ENCODE measurements around the gene DIP2C.

The DIP2C gene

DNA sequence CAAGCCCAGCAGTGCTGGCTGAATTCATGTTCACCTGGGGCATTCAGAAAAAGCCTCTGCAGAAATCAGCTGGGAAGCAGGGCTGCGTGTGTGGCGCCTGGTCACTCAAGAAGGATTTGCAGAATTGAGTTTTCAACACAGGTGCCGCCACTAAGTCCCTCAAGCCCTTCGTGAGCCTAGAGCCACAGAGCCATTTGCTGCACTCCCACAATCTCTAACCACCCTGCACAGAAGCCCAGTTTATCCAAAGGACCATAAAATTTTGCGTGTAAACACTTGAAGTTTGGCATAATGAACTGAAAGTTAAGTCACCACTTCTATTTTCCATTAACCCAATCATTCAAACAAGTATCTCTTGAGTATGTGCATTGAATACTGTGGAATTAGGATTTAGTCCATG lies 136.2 kb downstream of the DIP2C start:
- no peak for DNase-seq (ENCODE audit: low spot score)

DNA sequence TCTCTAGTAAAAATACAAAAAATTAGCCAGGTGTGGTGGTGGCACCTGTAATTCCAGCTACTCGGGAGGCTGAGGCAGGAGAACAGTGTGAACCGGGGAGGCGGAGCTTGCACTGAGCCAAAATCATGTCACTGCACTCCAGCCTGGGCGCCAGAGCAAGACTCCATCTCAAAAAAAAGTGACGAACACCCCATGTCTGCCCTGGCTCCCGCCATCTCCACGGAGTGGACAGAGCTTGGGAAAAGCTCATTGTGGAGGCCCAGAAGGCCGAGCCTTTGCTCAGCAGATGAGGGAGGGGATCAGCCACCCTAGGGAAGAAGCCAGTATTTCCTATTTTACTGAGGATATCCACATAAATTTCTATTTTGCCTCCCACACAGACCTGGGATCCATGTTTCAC lies 136.8 kb downstream of the DIP2C start:
- no peak for DNase-seq (ENCODE audit: low spot score)

DNA sequence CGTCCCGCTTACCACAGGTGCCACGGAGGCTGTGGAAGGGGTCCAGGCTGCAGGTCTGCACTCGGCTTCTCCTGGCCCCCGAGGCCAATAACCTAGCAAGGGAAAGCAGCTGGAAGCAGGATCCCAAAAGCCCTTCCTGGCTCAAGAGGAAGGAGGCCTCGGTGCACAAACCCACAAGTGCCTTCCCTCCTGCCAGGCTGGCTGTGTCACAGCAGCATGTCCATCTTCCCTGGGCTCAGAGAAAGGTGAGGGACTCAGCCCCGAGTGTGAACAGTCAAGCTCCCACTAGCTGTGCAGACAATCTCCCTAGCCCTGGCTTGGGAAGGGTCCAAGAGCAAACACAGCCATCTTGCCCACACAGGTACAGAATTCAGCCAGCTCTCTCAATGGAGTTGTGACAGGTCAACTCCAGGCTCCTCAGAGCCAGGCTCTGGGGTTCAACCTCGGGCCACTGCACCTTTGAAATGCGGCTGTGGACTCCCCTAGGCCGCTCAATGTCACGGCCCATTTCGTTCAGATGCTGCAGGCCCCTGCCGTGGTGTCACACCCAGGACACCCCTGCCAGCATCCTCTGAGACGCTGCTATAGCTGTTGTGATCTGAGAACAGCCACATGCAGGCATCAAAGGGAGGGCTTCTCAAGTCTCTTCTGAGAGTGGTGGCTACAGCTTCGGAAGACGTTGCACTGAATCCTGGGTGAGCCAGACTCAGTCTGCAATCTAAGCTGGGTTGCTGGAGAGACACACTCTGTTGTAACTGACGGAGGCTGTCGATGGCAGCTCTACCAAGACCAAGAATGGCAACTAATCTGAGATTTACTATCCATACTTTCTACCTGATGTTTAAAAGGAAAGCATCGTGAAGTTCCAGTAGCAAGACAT lies 137.9 kb downstream of the DIP2C start:
- DNase-seq (ENCODE audit: low spot score), result no peak

GRCh38 chr10:550665-551372 lies 138.6 kb downstream of the DIP2C start:
- DNase-seq (ENCODE audit: low spot score), result no peak

- DNase-seq (ENCODE audit: low spot score), result no peak
These were observed 140.1 kb downstream of the DIP2C start for GRCh38 chr10:549391-549790.

GRCh38 chr10:548238-548901 lies 141.1 kb downstream of the DIP2C start:
- no peak for DNase-seq (ENCODE audit: low spot score)

- DNase-seq (ENCODE audit: low spot score), result no peak
These were observed 141.8 kb downstream of the DIP2C start for GRCh38 chr10:547591-548081.

DNA sequence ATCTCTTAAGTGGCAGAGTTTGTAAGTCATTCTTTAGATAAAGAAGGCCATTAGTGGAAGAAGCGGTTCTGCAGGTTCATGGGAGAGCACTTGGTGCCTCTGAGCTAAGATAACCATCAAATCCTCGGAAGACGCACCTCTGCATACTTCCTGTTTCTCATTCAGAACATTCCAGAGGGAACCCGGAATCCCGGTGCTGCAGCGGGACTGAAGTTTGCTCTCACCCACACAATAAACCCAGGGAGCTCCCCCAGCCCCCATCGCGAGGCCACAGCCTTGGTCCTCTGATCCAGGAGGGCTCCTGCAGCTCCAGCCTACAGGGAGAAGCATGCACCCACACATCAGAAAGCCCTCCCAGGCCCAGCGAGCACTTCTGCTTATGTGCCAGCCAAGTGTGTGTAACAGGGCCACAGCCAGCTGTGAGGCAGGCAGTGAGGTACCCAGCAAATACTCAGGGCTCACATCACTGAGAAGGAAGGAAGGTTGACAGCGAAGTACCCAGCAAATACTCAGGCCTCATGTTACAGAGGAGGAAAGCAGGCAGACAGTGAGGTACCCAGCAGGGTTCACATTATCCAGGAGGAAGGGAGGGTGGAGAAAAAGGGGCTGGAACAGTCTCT lies 142.4 kb downstream of the DIP2C start:
- DNase-seq (ENCODE audit: low spot score), result no peak

- DNase-seq (ENCODE audit: low spot score), result no peak
These were observed 143.0 kb downstream of the DIP2C start for GRCh38 chr10:546451-546850.

- no peak for DNase-seq (ENCODE audit: low spot score)
These were observed 145.3 kb downstream of the DIP2C start for GRCh38 chr10:543862-544822.

- no peak for DNase-seq (ENCODE audit: low spot score)
These were observed 146.3 kb downstream of the DIP2C start for GRCh38 chr10:543131-543530.

DNA sequence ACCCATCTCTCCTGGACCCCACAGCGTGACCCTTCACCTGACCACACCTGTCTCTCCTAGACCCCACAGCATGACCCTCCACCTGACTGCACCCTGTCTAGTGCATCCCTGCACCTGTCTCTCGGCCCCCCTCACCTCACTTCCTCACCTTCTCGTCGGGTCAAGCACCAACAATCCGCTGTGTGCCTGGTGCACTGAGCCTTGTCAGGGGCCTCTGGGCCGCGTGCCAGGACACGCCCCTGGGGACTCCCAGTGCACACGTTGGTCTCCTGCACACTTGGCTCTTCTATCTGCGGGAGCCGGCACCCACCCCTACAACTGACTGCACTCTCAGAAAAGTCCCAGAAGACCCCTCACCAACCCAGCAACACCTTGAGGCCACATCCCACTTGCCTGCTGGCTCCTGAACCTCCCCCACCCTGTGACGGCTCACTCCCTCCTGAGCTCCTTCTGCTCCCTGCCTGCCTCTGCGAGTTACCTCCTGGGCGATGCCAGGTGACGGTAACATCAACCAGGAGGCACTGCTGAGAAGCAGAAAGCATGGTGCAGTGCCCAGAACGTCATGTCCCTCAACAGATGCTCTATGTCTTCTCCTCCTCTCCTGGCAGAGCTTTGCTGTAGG lies 147.6 kb downstream of the DIP2C start:
- DNase-seq (ENCODE audit: low spot score), result no peak

DNA sequence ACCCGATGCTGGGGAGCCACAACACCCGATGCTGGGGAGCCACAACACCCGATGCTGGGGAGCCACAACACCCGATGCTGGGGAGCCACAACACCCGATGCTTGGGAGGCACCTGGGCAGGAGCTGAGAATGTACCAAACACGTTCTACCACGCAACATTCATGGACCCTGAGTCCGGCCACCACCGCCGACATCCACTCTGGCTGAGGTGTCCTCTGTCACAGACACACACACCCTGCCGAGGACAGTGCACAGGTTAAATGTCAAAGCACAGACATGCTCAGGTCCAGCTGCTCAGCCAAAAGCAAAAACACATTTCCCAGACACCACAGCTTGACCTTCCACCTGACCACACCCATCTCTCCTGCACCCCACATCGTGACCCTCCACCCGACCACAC lies 148.4 kb downstream of the DIP2C start:
- DNase-seq (ENCODE audit: low spot score), result no peak

GRCh38 chr10:538895-539294 lies 150.6 kb downstream of the DIP2C start:
- no peak for DNase-seq (ENCODE audit: low spot score)

DNA sequence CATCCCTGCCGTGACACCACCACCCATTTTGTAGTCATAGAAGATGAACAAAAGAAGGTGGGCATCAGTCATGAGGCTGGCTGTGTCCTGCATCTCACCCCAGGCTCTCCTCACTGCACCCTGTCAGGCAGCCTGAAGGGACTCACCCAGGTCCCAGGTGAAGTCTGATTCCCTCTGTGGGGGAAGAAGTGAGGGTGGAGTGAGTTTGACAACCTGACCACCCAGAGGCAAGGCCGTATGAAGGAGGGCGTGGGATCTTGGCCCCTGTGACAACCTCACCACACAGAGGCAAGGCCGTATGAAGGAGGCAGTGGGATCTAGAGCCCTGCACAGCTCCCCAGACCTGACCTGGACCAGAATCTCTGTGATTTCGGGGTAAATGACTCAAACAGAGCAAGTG lies 152.5 kb downstream of the DIP2C start:
- DNase-seq (ENCODE audit: low spot score), result no peak

GRCh38 chr10:536371-536925 lies 153.0 kb downstream of the DIP2C start:
- DNase-seq (ENCODE audit: low spot score), result no peak

DNA sequence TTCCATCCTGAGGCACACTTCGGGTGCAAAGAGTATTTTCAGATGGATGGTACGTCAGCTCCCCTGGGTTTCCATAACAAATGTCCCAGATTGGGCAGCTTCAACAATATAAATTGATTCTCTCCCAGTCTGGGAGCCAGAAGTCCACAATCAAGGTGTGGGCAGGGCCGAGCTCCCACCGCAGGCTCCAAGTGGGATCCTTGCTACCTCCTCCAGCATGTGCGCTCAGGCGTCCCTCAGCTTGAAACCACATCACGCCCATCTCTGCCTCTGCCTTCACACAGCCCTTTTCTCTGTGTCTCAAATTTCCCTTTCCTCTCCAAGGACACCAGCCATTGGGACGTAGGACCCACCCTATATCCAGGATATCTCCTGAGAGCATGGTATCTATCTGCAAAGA lies 153.5 kb downstream of the DIP2C start:
- no peak for DNase-seq (ENCODE audit: low spot score)

GRCh38 chr10:535051-535450 lies 154.4 kb downstream of the DIP2C start:
- DNase-seq (ENCODE audit: low spot score), result no peak

- DNase-seq (ENCODE audit: low spot score), result no peak
These were observed 155.4 kb downstream of the DIP2C start for GRCh38 chr10:534047-534566.

DNA sequence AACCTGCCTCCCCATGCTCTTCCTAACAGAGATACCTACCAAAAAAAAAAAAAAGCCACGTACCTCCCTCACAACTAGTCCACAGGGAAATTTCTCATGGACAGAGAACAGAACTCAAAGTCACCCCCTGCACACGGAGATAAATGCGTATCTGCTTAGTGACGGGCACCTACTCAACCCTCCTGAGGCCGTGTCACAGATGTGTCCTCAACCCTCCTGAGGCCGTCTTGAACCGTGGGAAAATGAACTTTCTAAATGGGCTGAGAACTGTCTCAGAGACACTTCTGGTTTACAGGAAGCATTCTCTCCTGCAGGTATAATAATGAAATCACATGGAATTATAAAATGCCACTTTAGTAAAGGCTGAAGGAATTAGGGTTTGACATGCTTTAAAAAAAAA lies 155.9 kb downstream of the DIP2C start:
- DNase-seq (ENCODE audit: low spot score), result no peak
